Loucy (cell line): ENCODE measurements around the gene TRIM25.

Experiments used
- CTCF ChIP-seq: fragments of 200-600 bp; sonication (generic); conservative IDR thresholded peaks from 2 replicates; pipeline ENCODE4 v1.5.1; 2014; ENCODE audit warnings: mild to moderate bottlenecking, antibody characterized with exemption, low read length
- EZH2phosphoT487 ChIP-seq: fragments of 200-600 bp; IDR thresholded peaks from 2 replicates; pipeline ENCODE4 v1.6.1; 2018; ENCODE audit warnings: antibody characterized with exemption, mild to moderate bottlenecking, moderate library complexity, borderline replicate concordance

- no peak for TF ChIP-seq CTCF
- TF ChIP-seq EZH2phosphoT487, result no peak
Measured at GRCh38 chr17:56842577-56842976, 71.3 kb downstream of the TRIM25 start.
